Brain microvascular endothelial cell (primary cell): ENCODE data around the gene PON3.

Experiments
- DNase-seq: peaks from one replicate; pipeline ENCODE4 v3.0.0-alpha.2; 2020
- H3K27ac ChIP-seq: fragments of 250-450 bp; sonication (Bioruptor Pico); 2 replicates; pipeline ENCODE4 v1.5.1; 2020; ENCODE audit warnings: mild to moderate bottlenecking, moderate library complexity
- H3K27me3 ChIP-seq: fragments of 250-450 bp; sonication (Bioruptor Pico); replicated peaks from 2 replicates; pipeline ENCODE4 v1.5.1; 2020; ENCODE audit warnings: mild to moderate bottlenecking
- H3K36me3 ChIP-seq: fragments of 250-450 bp; sonication (Bioruptor Pico); replicated peaks from 2 replicates; pipeline ENCODE4 v1.5.1; 2020; ENCODE audit warnings: mild to moderate bottlenecking
- H3K4me3 ChIP-seq: 2 replicates; pipeline ENCODE4 v1.5.1; 2011; ENCODE audit warnings: low read depth, mild to moderate bottlenecking, control low read depth, low read length, moderate library complexity
- in situ Hi-C: cut with HindIII; loops from 2 replicates; pipeline ENCODE4 v1.10.0; 2017; ENCODE audit warnings: low sequenced_read_pairs, low pct_ligation_motif_present
- TF ChIP-seq, protein P1 (sequence below): IDR thresholded peaks from 2 replicates; pipeline ENCODE4 v1.5.1; 2011; ENCODE audit warnings: low read depth, mild to moderate bottlenecking, moderate library complexity, low read length, control low read depth, inconsistent platforms; ENCODE audit errors: missing control alignments

PON3 gene

DNA sequence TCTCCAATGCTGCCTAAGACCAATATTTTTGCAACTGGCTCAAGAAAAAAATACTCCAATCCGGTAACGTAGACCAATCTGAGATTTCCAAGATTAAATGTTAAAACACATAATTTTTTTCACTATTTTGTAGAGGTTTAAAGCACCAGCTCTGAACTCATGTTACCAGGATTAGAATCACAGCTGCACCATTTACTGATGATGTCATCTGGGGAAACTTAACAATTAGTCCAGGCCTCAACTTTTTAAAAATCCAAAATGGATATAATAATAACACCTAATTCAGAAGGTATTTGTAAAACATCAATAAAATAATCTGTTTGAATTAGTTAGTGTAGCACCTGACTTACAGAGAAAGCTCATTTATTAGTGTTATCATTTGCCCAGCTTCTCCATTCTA, 86.2 kb downstream of the PON3 start:
- no peak overlapping the region for H3K27ac ChIP-seq
- DNase-seq: no peak
- no peak overlapping the region for H3K4me3 ChIP-seq
- TF ChIP-seq, protein P1, sequence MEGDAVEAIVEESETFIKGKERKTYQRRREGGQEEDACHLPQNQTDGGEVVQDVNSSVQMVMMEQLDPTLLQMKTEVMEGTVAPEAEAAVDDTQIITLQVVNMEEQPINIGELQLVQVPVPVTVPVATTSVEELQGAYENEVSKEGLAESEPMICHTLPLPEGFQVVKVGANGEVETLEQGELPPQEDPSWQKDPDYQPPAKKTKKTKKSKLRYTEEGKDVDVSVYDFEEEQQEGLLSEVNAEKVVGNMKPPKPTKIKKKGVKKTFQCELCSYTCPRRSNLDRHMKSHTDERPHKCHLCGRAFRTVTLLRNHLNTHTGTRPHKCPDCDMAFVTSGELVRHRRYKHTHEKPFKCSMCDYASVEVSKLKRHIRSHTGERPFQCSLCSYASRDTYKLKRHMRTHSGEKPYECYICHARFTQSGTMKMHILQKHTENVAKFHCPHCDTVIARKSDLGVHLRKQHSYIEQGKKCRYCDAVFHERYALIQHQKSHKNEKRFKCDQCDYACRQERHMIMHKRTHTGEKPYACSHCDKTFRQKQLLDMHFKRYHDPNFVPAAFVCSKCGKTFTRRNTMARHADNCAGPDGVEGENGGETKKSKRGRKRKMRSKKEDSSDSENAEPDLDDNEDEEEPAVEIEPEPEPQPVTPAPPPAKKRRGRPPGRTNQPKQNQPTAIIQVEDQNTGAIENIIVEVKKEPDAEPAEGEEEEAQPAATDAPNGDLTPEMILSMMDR: no peak
- H3K36me3 ChIP-seq: no peaks in the 10 kb centered on the region
- in situ Hi-C loops: no loop called here
- H3K27me3 ChIP-seq: no peaks in the 10 kb centered on the region
